ENCODE data around the gene TUB. TPM values are rescaled to one million over a fixed set of nuclear protein-coding genes. Genes with fewer than 3 reads are reported as not detected.

The TUB gene
- total RNA-seq (2021): not detected in 2 replicates
- percentile 1 among the genes with signal in this experiment for Bru-seq, nascent RNA
- percentile 5 among the genes with signal in this experiment for BruChase-seq, experiment 1, labeled RNA remaining after a 2-hour chase
- not detected for BruChase-seq, experiment 2, labeled RNA remaining after a 6-hour chase
- long read RNA-seq: 0 reads

GRCh38 chr11:8080674-8081590 is at the start of gene TUB:
Gene TUB (plus strand): TSS chr11:8081211. CDS start chr11:8081511, 300 bp downstream.
- H2AFZ ChIP-seq: no peak within 1 kb of the TSS
- no peak for DNase-seq
- no peaks in the 10 kb centered on the region for H3K9me3 ChIP-seq (ENCODE audit: insufficient read depth, low read depth)
- ChIA-PET CTCF (no interaction called here), POLR2A (ENCODE audit: unreplicated experiment) (no interaction called here)
- no peak within 1 kb of the TSS for H3K27ac ChIP-seq
- H3K4me2 ChIP-seq: no peak within 1 kb of the TSS
- H3K27me3 ChIP-seq (ENCODE audit: insufficient read depth, low read depth): 0 out of 2 replicates have a peak, but pooled peaks cover 8% of the 10 kb centered on the region
- no peaks in the 10 kb centered on the region for H4K20me1 ChIP-seq (ENCODE audit: insufficient read depth)
- no peaks in the 10 kb centered on the region for H3K36me3 ChIP-seq (ENCODE audit: low read depth)
- TF ChIP-seq EZH2 (IDR thresholded peaks at IDR 0.05; ENCODE audit: low read depth) (no peak), CTCF (conservative IDR thresholded peaks at IDR 0.05) (no peak)
- no peaks in the 10 kb centered on the region for H3K4me1 ChIP-seq (replicated peaks; ENCODE audit: insufficient read depth)
- BruUV-seq (replicated peaks): no TSS peak
- no peaks in the 10 kb centered on the region for H3K9me2 ChIP-seq (ENCODE audit: insufficient read depth)
- H3F3A ChIP-seq (ENCODE audit: insufficient read depth, low read depth): no peaks in the 10 kb centered on the region
- intact Hi-C loops (cut with micrococcal nuclease; ENCODE audit: unreplicated experiment): no loop called here
- H3K79me2 ChIP-seq (ENCODE audit: low read depth): no peaks in the 10 kb centered on the region
- H3K4me3 ChIP-seq: no peak within 1 kb of the TSS

- Histone ChIP-seq H3K36me3 (ENCODE audit: low read depth) (no peaks in the 10 kb centered on the region), H3K27ac (no peak overlapping the region), H3K27me3 (ENCODE audit: insufficient read depth, low read depth) (0 out of 2 replicates have a peak, but pooled peaks cover 5% of the 10 kb centered on the region), H3F3A (ENCODE audit: insufficient read depth, low read depth) (no peaks in the 10 kb centered on the region), H3K4me1 (replicated peaks; ENCODE audit: insufficient read depth) (no peaks in the 10 kb centered on the region), H4K20me1 (ENCODE audit: insufficient read depth) (no peaks in the 10 kb centered on the region), H3K4me2 (no peak overlapping the region), H3K79me2 (ENCODE audit: low read depth) (no peaks in the 10 kb centered on the region), H3K9me3 (ENCODE audit: insufficient read depth, low read depth) (no peaks in the 10 kb centered on the region), H3K9me2 (ENCODE audit: insufficient read depth) (no peaks in the 10 kb centered on the region), H2AFZ (no peak overlapping the region), H3K4me3 (no peak overlapping the region)
- ChIA-PET POLR2A (ENCODE audit: unreplicated experiment) (no interaction called here), CTCF (interaction anchor here (0.9 kb wide), 1 partner anchor 68 kb away, joined by 3 read pairs; no protein-coding TSS in a partner anchor)
- TF ChIP-seq EZH2 (IDR thresholded peaks at IDR 0.05; ENCODE audit: low read depth) (no peak), CTCF (conservative IDR thresholded peaks at IDR 0.05) (no peak)
- intact Hi-C loops (cut with micrococcal nuclease; ENCODE audit: unreplicated experiment): loop anchor here (2.0 kb wide), 1 partner anchor 59 kb away; no protein-coding TSS in a partner anchor
- BruUV-seq (replicated peaks): no TSS peak
- DNase-seq: no peak
Observed at GRCh38 chr11:8031248-8032115, 49.5 kb upstream of the TUB start.

GRCh38 chr11:8032122-8032521 is 48.9 kb upstream of the TUB start:
- CTCF ChIA-PET: no interaction called here

More at GRCh38 chr11:8032122-8032521, 48.9 kb upstream of the TUB start:
- no peaks in the 10 kb centered on the region for H3K9me3 ChIP-seq (ENCODE audit: insufficient read depth, low read depth)
- H3K27me3 ChIP-seq (ENCODE audit: insufficient read depth, low read depth): 0 out of 2 replicates have a peak, but pooled peaks cover 5% of the 10 kb centered on the region
- no peaks in the 10 kb centered on the region for H3F3A ChIP-seq (ENCODE audit: insufficient read depth, low read depth)
- H3K9me2 ChIP-seq (ENCODE audit: insufficient read depth): no peaks in the 10 kb centered on the region
- H3K4me3 ChIP-seq: no peak overlapping the region
- no peak overlapping the region for H3K27ac ChIP-seq
- H3K36me3 ChIP-seq (ENCODE audit: low read depth): no peaks in the 10 kb centered on the region
- H3K79me2 ChIP-seq (ENCODE audit: low read depth): no peaks in the 10 kb centered on the region
- DNase-seq: no peak
- no TSS peak for BruUV-seq (replicated peaks)
- H3K4me2 ChIP-seq: no peak overlapping the region
- H2AFZ ChIP-seq: no peak overlapping the region
- H3K4me1 ChIP-seq (replicated peaks; ENCODE audit: insufficient read depth): no peaks in the 10 kb centered on the region
- no peaks in the 10 kb centered on the region for H4K20me1 ChIP-seq (ENCODE audit: insufficient read depth)
- intact Hi-C loops (cut with micrococcal nuclease; ENCODE audit: unreplicated experiment): loop anchor here (2.0 kb wide), 1 partner anchor 59 kb away; no protein-coding TSS in a partner anchor
- no peak for TF ChIP-seq EZH2 (IDR thresholded peaks at IDR 0.05; ENCODE audit: low read depth)
- no peak for TF ChIP-seq CTCF (conservative IDR thresholded peaks at IDR 0.05)
- POLR2A ChIA-PET (ENCODE audit: unreplicated experiment): no interaction called here
